Gastrocnemius medialis (tissue), 4 donors: ENCODE data around the gene PLB1.

Experiments used
- POLR2A ChIP-seq, 2 donors: fragments of 450-650 bp; IDR thresholded peaks; one replicate each; pipeline ENCODE4 v1.6.1; 2017; ENCODE audit warnings: antibody characterized with exemption in 2 of 2, mild to moderate bottlenecking in 2 of 2, moderate library complexity in 2 of 2
- TF ChIP-seq, protein P1 (sequence below), 5 experiments: fragments of 450-650 bp in 3 of 5; fragments of 200-600 bp in 2 of 5; sonication (generic) in 2 of 5; IDR thresholded peaks in 4 of 5; conservative IDR thresholded peaks in 1 of 5; 1 replicate in 4 of 5; 2 replicates in 1 of 5; pipeline ENCODE4 v1.5.1; 2016 to 2019; ENCODE audit warnings: antibody characterized with exemption in 5 of 5, mild to moderate bottlenecking in 3 of 5, moderate library complexity in 3 of 5

- TF ChIP-seq, protein P1, sequence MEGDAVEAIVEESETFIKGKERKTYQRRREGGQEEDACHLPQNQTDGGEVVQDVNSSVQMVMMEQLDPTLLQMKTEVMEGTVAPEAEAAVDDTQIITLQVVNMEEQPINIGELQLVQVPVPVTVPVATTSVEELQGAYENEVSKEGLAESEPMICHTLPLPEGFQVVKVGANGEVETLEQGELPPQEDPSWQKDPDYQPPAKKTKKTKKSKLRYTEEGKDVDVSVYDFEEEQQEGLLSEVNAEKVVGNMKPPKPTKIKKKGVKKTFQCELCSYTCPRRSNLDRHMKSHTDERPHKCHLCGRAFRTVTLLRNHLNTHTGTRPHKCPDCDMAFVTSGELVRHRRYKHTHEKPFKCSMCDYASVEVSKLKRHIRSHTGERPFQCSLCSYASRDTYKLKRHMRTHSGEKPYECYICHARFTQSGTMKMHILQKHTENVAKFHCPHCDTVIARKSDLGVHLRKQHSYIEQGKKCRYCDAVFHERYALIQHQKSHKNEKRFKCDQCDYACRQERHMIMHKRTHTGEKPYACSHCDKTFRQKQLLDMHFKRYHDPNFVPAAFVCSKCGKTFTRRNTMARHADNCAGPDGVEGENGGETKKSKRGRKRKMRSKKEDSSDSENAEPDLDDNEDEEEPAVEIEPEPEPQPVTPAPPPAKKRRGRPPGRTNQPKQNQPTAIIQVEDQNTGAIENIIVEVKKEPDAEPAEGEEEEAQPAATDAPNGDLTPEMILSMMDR (IDR thresholded peaks at IDR 0.05 in 4 of 5, conservative IDR thresholded peaks at IDR 0.05 in 1 of 5): no peak
- TF ChIP-seq POLR2A (IDR thresholded peaks at IDR 0.05): no peak
These were observed 96.6 kb downstream of the PLB1 start for GRCh38 chr2:28592481-28592880.
